ENCODE data around the gene SYVN1.

SYVN1 gene

DNA sequence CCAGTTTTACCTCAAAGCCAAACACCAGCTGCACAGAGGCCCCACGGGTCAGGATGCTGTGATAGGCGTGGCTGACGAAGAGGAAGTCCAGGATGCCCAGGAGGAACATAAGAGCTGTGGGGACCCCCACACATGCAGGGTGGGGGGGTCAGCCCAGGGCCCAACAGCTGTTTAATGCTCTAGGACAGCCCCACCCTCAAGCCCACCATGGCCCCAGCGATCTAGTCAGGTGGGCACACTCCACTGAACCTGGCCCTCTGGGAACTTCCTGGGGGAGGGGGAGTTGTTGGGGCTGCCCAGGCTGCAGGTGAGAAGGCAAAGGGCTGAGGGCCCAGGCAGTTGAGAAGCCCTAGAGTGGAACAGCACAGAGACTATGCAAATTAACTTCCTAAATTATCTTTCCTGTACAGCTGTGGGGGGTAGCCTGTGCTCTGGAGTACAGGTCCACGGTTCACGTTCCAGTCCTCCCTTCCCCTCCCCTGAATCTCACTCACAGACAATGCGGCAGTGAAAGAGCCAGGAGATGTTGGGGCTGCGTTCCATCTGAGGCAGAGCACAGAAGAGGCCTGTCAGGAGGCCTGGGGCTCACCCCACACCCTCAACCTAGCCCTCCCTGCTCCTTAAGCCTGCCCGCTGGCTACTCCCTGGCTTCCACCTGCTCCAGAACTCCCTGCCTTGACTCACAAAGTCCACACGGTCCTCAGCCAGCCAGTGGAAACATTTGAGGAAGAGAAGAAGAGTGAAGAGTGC is 1.9 kb downstream of the SYVN1 start:
- Histone ChIP-seq H3K4me3 (ENCODE audit: insufficient read depth in 1 of 2, low read depth in 1 of 2, low read length in 2 of 2) (peak overlapping the region in 1 of 2 experiments; percentile 93), H4K91ac (ENCODE audit: low read length) (no peak overlapping the region), H3K14ac (ENCODE audit: low read length in 2 of 2) (no peak overlapping the region), H3K4me1 (ENCODE audit: control insufficient read depth, insufficient read depth, low read depth, low read length) (peaks cover 23% of the 10 kb centered on the region), H3K9me3 (ENCODE audit: control insufficient read depth, low read length) (no peaks in the 10 kb centered on the region), H3K36me3 (ENCODE audit: control insufficient read depth in 1 of 2, insufficient read depth in 2 of 2, low read depth in 1 of 2, low read length in 2 of 2) (peaks cover 52 to 55% of the 10 kb centered on the region in 2 experiments), H3K4me2 (ENCODE audit: low read length, poor library complexity, severe bottlenecking) (no peak overlapping the region), H2AK5ac (ENCODE audit: low read length, severe bottlenecking) (no peak overlapping the region), H3K9ac (ENCODE audit: low read length) (peak overlapping the region; percentile 99), H3K27me3 (ENCODE audit: control insufficient read depth in 1 of 2, insufficient read depth in 1 of 2, low read length in 2 of 2) (no peaks in the 10 kb centered on the region), H2AFZ (ENCODE audit: low read depth, low read length) (no peak overlapping the region), H2BK12ac (ENCODE audit: low read length in 2 of 2) (no peak overlapping the region), H4K8ac (ENCODE audit: low read length) (no peak overlapping the region), H3K27ac (ENCODE audit: low read length, poor library complexity, severe bottlenecking) (no peak overlapping the region), H3K23ac (ENCODE audit: low read length in 2 of 2) (no peak overlapping the region), H2BK120ac (ENCODE audit: low read depth, low read length) (no peak overlapping the region), H3K4ac (ENCODE audit: low read depth in 1 of 2, low read length in 2 of 2) (no peak overlapping the region), H2BK15ac (ENCODE audit: low read depth, poor library complexity, severe bottlenecking) (no peak overlapping the region), H3K18ac (ENCODE audit: low read depth in 1 of 2, low read length in 2 of 2) (no peak overlapping the region), H3K79me1 (replicated peaks; ENCODE audit: low read length, poor library complexity, severe bottlenecking) (peaks cover 26% of the 10 kb centered on the region), H2BK5ac (ENCODE audit: low read depth, low read length, poor library complexity, severe bottlenecking) (no peak overlapping the region)
- no peak for DNase-seq
- 89% methylated on average over 8 of the region's 10 CpGs for WGBS

DNA sequence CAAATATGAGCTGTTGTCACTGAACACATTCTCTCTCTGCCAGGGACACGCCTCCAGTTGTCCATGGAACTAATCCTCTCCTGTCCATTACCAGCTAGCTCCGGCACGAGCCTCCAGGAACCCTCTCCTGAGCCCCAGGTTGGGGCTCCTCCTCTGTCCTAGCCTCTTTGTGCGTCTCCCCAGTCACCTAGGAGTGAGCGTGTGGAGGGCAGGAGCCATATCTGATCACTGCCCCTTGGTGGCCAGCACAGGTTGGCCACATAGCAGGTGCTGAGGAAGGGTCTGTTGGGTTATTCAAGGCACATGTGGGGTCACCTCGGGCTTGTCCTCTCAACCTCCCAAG is 2.5 kb downstream of the SYVN1 start:
- Histone ChIP-seq H3K9me3 (ENCODE audit: control insufficient read depth, low read length) (no peaks in the 10 kb centered on the region), H4K91ac (ENCODE audit: low read length) (no peak overlapping the region), H3K4me3 (ENCODE audit: insufficient read depth in 1 of 2, low read depth in 1 of 2, low read length in 2 of 2) (no peak overlapping the region), H3K23ac (ENCODE audit: low read length in 2 of 2) (no peak overlapping the region), H3K4me1 (ENCODE audit: control insufficient read depth, insufficient read depth, low read depth, low read length) (peaks cover 23% of the 10 kb centered on the region), H3K4ac (ENCODE audit: low read depth in 1 of 2, low read length in 2 of 2) (no peak overlapping the region), H2AK5ac (ENCODE audit: low read length, severe bottlenecking) (no peak overlapping the region), H3K14ac (ENCODE audit: low read length in 2 of 2) (no peak overlapping the region), H2AFZ (ENCODE audit: low read depth, low read length) (no peak overlapping the region), H3K27ac (ENCODE audit: low read length, poor library complexity, severe bottlenecking) (no peak overlapping the region), H3K79me1 (replicated peaks; ENCODE audit: low read length, poor library complexity, severe bottlenecking) (peaks cover 26% of the 10 kb centered on the region), H2BK5ac (ENCODE audit: low read depth, low read length, poor library complexity, severe bottlenecking) (no peak overlapping the region), H3K36me3 (ENCODE audit: control insufficient read depth in 1 of 2, insufficient read depth in 2 of 2, low read depth in 1 of 2, low read length in 2 of 2) (peaks cover 57 to 60% of the 10 kb centered on the region in 2 experiments), H2BK12ac (ENCODE audit: low read length in 2 of 2) (no peak overlapping the region), H4K8ac (ENCODE audit: low read length) (no peak overlapping the region), H3K9ac (ENCODE audit: low read length) (peak overlapping the region; percentile 30), H3K27me3 (ENCODE audit: control insufficient read depth in 1 of 2, insufficient read depth in 1 of 2, low read length in 2 of 2) (no peaks in the 10 kb centered on the region), H3K4me2 (ENCODE audit: low read length, poor library complexity, severe bottlenecking) (no peak overlapping the region), H2BK120ac (ENCODE audit: low read depth, low read length) (no peak overlapping the region), H2BK15ac (ENCODE audit: low read depth, poor library complexity, severe bottlenecking) (no peak overlapping the region), H3K18ac (ENCODE audit: low read depth in 1 of 2, low read length in 2 of 2) (no peak overlapping the region)
- no peak for DNase-seq
- 96% methylated on average over 5 of the region's 6 CpGs for WGBS

DNA sequence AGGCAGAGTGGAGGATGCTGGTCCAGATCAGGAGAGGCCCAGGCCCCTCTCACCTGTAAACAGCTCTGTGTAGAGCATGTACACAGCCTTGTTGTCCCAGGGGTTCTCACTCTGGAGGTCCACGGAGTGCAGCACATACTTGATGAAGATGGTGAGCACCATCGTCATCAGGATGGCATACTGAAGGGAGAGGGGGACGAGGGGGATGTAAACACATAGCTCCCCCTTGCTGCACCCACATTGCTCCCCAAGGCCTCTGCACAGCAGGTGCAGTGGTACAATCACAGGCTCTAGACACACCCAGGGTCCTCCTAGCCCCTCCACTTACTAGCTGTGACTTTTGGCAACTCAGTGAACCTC is 2.9 kb downstream of the SYVN1 start:
- Histone ChIP-seq H3K18ac (ENCODE audit: low read depth in 1 of 2, low read length in 2 of 2) (no peak overlapping the region), H2BK5ac (ENCODE audit: low read depth, low read length, poor library complexity, severe bottlenecking) (no peak overlapping the region), H2AK5ac (ENCODE audit: low read length, severe bottlenecking) (no peak overlapping the region), H4K8ac (ENCODE audit: low read length) (no peak overlapping the region), H4K91ac (ENCODE audit: low read length) (no peak overlapping the region), H2BK15ac (ENCODE audit: low read depth, poor library complexity, severe bottlenecking) (no peak overlapping the region), H2AFZ (ENCODE audit: low read depth, low read length) (no peak overlapping the region), H3K27ac (ENCODE audit: low read length, poor library complexity, severe bottlenecking) (no peak overlapping the region), H3K36me3 (ENCODE audit: control insufficient read depth in 1 of 2, insufficient read depth in 2 of 2, low read depth in 1 of 2, low read length in 2 of 2) (peaks cover 62 to 65% of the 10 kb centered on the region in 2 experiments), H3K27me3 (ENCODE audit: control insufficient read depth in 1 of 2, insufficient read depth in 1 of 2, low read length in 2 of 2) (no peaks in the 10 kb centered on the region), H3K23ac (ENCODE audit: low read length in 2 of 2) (no peak overlapping the region), H2BK12ac (ENCODE audit: low read length in 2 of 2) (no peak overlapping the region), H3K4me3 (ENCODE audit: insufficient read depth in 1 of 2, low read depth in 1 of 2, low read length in 2 of 2) (no peak overlapping the region), H3K4me1 (ENCODE audit: control insufficient read depth, insufficient read depth, low read depth, low read length) (peaks cover 23% of the 10 kb centered on the region), H3K14ac (ENCODE audit: low read length in 2 of 2) (no peak overlapping the region), H3K9ac (ENCODE audit: low read length) (no peak overlapping the region), H3K4me2 (ENCODE audit: low read length, poor library complexity, severe bottlenecking) (no peak overlapping the region), H2BK120ac (ENCODE audit: low read depth, low read length) (no peak overlapping the region), H3K79me1 (replicated peaks; ENCODE audit: low read length, poor library complexity, severe bottlenecking) (peaks cover 28% of the 10 kb centered on the region), H3K9me3 (ENCODE audit: control insufficient read depth, low read length) (no peaks in the 10 kb centered on the region), H3K4ac (ENCODE audit: low read depth in 1 of 2, low read length in 2 of 2) (no peak overlapping the region)
- WGBS = 88% methylated on average over 3 of the region's 3 CpGs
- DNase-seq = no peak

DNA sequence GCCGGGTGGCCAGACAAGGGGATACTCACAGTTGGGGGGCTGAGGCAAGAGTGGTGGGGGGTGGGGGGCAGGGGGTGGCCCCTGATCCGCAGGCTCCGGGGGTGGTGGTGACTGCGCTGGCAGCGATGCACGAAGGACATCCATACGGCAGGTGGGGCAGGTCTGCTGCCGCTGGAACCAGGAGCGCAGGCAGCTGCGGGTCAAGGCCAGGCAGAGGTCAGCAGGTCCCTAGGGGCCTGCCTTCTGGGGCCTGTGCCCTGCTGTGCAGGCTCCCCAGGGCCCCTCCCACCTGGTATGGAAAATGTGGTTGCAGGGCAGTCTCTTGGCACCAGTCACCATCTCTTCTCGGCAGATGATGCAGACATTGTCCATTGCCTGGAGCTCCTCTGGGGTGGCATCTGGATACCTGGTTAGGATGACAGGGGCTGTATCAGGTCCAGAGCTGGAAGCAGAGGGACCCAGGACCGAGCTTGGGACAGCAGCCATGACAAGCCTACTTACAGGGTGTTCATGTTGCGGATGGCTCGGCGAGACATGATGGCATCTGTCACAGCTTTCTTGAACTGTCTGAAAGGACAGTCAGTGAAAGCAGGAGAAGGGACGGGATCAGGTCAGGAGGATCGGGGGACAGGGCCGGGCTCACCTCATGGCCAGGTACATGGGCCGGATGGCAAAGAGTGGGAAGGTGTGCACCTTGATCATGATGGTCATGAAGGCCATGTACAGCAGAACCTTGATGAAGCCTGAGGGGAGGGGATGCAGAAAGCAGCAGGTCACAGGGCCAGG is 3.5 kb downstream of the SYVN1 start:
- no peak overlapping the region for H3K23ac ChIP-seq (ENCODE audit: low read length in 2 of 2)
- no peak overlapping the region for H2AFZ ChIP-seq (ENCODE audit: low read depth, low read length)
- peaks cover 68 to 71% of the 10 kb centered on the region in 2 experiments for H3K36me3 ChIP-seq (ENCODE audit: control insufficient read depth in 1 of 2, insufficient read depth in 2 of 2, low read depth in 1 of 2, low read length in 2 of 2)
- H3K27me3 ChIP-seq (ENCODE audit: control insufficient read depth in 1 of 2, insufficient read depth in 1 of 2, low read length in 2 of 2) = no peaks in the 10 kb centered on the region
- no peak overlapping the region for H2AK5ac ChIP-seq (ENCODE audit: low read length, severe bottlenecking)
- 97% methylated on average over 19 of the region's 19 CpGs for WGBS
- H2BK12ac ChIP-seq (ENCODE audit: low read length in 2 of 2) = no peak overlapping the region
- H3K9ac ChIP-seq (ENCODE audit: low read length) = no peak overlapping the region
- H2BK5ac ChIP-seq (ENCODE audit: low read depth, low read length, poor library complexity, severe bottlenecking) = no peak overlapping the region
- H3K4ac ChIP-seq (ENCODE audit: low read depth in 1 of 2, low read length in 2 of 2) = no peak overlapping the region
- H4K8ac ChIP-seq (ENCODE audit: low read length) = no peak overlapping the region
- H3K27ac ChIP-seq (ENCODE audit: low read length, poor library complexity, severe bottlenecking) = no peak overlapping the region
- no peak overlapping the region for H2BK15ac ChIP-seq (ENCODE audit: low read depth, poor library complexity, severe bottlenecking)
- no peak overlapping the region for H3K18ac ChIP-seq (ENCODE audit: low read depth in 1 of 2, low read length in 2 of 2)
- H3K9me3 ChIP-seq (ENCODE audit: control insufficient read depth, low read length) = no peaks in the 10 kb centered on the region
- peaks cover 23% of the 10 kb centered on the region for H3K4me1 ChIP-seq (ENCODE audit: control insufficient read depth, insufficient read depth, low read depth, low read length)
- no peak overlapping the region for H3K14ac ChIP-seq (ENCODE audit: low read length in 2 of 2)
- H3K4me3 ChIP-seq (ENCODE audit: insufficient read depth in 1 of 2, low read depth in 1 of 2, low read length in 2 of 2) = no peak overlapping the region
- no peak overlapping the region for H2BK120ac ChIP-seq (ENCODE audit: low read depth, low read length)
- DNase-seq = no peak
- H3K79me1 ChIP-seq (replicated peaks; ENCODE audit: low read length, poor library complexity, severe bottlenecking) = peaks cover 28% of the 10 kb centered on the region
- H3K4me2 ChIP-seq (ENCODE audit: low read length, poor library complexity, severe bottlenecking) = no peak overlapping the region
- H4K91ac ChIP-seq (ENCODE audit: low read length) = no peak overlapping the region
